ENCODE results near the gene FBXO2. TPM values are rescaled to one million over a fixed set of nuclear protein-coding genes. Genes with fewer than 3 reads are reported as not detected.

The FBXO2 gene
- total and polyA plus RNA-seq, 9 of the 15 experiments (the other 6 are each of a cell fraction or from before 2014, with no cell fraction given), result 0.04 to 1.9 (median 0.27) TPM

GRCh38 chr1:11697188-11697892, 43.1 kb upstream of the FBXO2 start (continued):
- TF ChIP-seq SMAD1 (IDR thresholded peaks at IDR 0.05; ENCODE audit: low read depth, low read length, partially characterized antibody) (no peak), CBFA2T3 (IDR thresholded peaks at IDR 0.05) (peak; percentile 92), ZNF707 (CRISPR knock-in tag; conservative IDR thresholded peaks at IDR 0.05) (no peak), MBD1 (CRISPR knock-in tag; IDR thresholded peaks at IDR 0.05) (no peak), MYC (IDR thresholded peaks at IDR 0.05; ENCODE audit: low read depth, low read length) (no peak), MYC (CRISPR knock-in tag; IDR thresholded peaks at IDR 0.05; ENCODE audit: borderline replicate concordance, low read depth) (no peak), PURB (CRISPR knock-in tag; IDR thresholded peaks at IDR 0.05; ENCODE audit: low read depth) (no peak), ZBTB49 (CRISPR knock-in tag; IDR thresholded peaks at IDR 0.05; ENCODE audit: borderline replicate concordance) (no peak), RBBP5 (IDR thresholded peaks at IDR 0.05; ENCODE audit: borderline replicate concordance, insufficient read depth, low read length, poor library complexity, severe bottlenecking) (no peak), NR2C2 (CRISPR knock-in tag; IDR thresholded peaks at IDR 0.05) (no peak), NR2C2 (tag; IDR thresholded peaks at IDR 0.05) (no peak), FOXP1 (CRISPR knock-in tag; IDR thresholded peaks at IDR 0.05) (no peak), ZNF408 (CRISPR knock-in tag; IDR thresholded peaks at IDR 0.05; ENCODE audit: low read depth) (no peak), CBX2 (IDR thresholded peaks at IDR 0.05; ENCODE audit: insufficient read depth, low read length, poor library complexity, severe bottlenecking) (no peak), TGIF2 (CRISPR knock-in tag; IDR thresholded peaks at IDR 0.05) (no peak), ARNT (IDR thresholded peaks at IDR 0.05) (no peak), FOS (IDR thresholded peaks at IDR 0.05; ENCODE audit: extremely low read depth, insufficient read length) (no peak), BRCA1 (IDR thresholded peaks at IDR 0.05) (no peak), BRCA1 (CRISPR knock-in tag; IDR thresholded peaks at IDR 0.05) (no peak), TEAD4 (IDR thresholded peaks at IDR 0.05; ENCODE audit: low read length) (peak; percentile 75), TEAD4 (CRISPR knock-in tag; IDR thresholded peaks at IDR 0.05; ENCODE audit: borderline replicate concordance) (no peak), STAT5A (IDR thresholded peaks at IDR 0.05; ENCODE audit: borderline replicate concordance, low read length) (peak; percentile 51; the same call in 1 of the 2 replicates)
- TF ChIP-seq, protein P1, sequence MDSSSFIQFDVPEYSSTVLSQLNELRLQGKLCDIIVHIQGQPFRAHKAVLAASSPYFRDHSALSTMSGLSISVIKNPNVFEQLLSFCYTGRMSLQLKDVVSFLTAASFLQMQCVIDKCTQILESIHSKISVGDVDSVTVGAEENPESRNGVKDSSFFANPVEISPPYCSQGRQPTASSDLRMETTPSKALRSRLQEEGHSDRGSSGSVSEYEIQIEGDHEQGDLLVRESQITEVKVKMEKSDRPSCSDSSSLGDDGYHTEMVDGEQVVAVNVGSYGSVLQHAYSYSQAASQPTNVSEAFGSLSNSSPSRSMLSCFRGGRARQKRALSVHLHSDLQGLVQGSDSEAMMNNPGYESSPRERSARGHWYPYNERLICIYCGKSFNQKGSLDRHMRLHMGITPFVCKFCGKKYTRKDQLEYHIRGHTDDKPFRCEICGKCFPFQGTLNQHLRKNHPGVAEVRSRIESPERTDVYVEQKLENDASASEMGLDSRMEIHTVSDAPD (CRISPR knock-in tag; IDR thresholded peaks at IDR 0.05), result no peak
- TF ChIP-seq, protein P2, sequence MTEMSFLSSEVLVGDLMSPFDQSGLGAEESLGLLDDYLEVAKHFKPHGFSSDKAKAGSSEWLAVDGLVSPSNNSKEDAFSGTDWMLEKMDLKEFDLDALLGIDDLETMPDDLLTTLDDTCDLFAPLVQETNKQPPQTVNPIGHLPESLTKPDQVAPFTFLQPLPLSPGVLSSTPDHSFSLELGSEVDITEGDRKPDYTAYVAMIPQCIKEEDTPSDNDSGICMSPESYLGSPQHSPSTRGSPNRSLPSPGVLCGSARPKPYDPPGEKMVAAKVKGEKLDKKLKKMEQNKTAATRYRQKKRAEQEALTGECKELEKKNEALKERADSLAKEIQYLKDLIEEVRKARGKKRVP (CRISPR knock-in tag; IDR thresholded peaks at IDR 0.05), result no peak

All from K562 (cell line).